HG03095 (cell line): Measurements from ENCODE around the gene F8A3.
"Not testable (repeated sequence)": the region's sequence is repeated elsewhere in the genome, so short reads cannot be mapped to it uniquely, and the experiment has no call there.

ENCODE experiments used
- ATAC-seq: cut with Tn5 transposase; IDR thresholded peaks from one replicate; pipeline ENCODE4 v1.9.1; 2021; ENCODE audit warnings: moderate library complexity; ENCODE audit not compliant: unreplicated experiment

F8A3 gene

DNA sequence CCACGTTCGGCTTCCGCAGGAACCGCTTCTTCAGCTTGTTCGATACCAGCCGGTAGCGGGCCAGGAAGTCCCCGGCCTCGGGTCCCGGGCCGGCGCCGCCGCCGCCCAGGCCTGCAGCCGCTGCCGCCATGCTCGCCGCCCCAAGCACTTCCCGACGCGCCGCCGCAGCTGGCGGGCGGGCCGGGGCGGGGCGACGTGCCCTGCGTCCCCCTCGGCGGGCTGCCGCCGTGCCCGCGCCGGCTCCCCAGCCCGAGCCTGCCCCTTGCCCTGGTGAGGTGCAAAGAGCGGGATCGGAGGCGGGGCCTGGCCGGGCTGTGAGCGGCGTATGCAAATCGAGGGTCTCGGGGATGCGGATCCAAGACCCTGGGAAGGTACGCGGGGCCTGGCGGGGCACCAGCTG is at the start of gene F8A3:
F8A3 (minus strand) TSS at position 150 of the 400 bp plus-strand sequence; CDS start at position 130, 20 bp downstream.
- ATAC-seq: peak; percentile 71

DNA sequence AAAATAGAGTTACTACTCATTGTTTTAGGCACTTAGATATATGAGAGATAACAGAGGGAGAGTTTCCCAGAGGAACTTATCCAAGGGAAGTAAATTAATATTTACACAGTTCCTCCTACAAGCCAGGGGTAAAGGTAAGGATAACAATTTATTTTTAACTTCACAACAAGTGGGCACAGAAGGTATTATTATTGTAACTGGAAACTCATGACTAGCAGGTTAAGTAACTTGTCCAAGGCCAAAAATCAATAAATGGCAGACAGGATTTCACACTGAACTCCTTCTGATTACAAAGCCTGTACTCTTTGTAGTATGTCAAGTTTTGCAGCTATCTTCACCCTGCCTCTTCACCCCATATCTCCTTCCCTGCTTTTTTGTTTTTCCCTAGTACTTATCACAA is 46.9 kb upstream of the F8A3 start:
- no peak for ATAC-seq

DNA sequence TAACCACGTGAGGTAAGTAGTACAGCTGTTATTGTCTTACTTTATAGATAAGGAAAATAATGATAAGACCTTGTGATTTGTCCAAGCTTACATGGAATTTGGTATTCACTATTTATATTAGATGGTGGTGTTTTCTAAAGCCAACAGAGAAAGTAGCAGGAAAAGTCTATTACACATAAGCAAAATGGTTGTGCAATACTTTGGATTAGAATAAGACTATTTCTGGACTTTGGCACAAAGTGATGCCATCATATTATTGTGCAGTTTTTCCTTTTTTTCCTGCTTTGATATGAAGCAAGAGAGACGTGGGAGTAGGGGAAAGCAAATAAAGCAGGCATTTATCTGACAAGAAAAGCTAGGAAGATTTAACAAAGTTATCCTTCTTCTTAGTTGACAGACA is 36.7 kb upstream of the F8A3 start:
- not testable (repeated sequence) for ATAC-seq

DNA sequence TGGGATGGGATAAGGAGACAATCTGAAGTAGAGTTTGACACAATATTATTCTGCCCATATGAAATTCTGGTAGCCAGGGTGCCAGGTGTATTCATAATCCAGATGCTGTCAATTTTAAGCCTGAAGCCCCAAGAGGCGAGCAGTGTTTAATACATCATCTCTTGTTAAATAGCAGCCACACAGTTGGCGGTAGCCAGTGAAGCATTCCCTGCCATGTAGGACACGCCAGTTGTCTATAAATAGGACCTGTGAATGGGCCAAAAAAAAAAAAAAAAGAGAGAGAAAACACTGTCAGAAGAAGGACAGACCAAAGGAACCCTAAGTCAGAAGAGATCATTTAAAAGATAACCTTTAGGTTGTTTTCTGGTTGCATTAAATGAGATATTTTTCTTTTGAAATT is 33.0 kb upstream of the F8A3 start:
- not testable (repeated sequence) for ATAC-seq

DNA sequence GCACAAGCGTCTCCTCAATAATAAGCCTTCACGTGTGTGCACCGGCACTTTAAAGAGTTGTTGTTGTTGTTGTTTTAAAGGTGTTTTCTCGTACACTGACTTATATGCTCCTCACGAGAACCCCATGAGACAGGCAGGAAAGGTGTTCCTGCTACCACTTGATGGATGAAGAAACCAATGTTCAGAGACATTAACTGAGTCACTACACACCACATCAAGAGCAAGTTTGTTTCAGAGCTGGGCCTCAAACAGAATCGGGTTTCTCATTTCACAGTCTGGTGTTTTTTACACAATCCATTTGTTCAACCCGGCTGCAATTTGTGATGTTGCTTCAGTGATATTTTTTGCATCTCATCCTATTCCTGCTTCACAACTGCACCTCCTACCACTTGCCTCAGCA is 18.7 kb upstream of the F8A3 start:
- not testable (repeated sequence) for ATAC-seq

DNA sequence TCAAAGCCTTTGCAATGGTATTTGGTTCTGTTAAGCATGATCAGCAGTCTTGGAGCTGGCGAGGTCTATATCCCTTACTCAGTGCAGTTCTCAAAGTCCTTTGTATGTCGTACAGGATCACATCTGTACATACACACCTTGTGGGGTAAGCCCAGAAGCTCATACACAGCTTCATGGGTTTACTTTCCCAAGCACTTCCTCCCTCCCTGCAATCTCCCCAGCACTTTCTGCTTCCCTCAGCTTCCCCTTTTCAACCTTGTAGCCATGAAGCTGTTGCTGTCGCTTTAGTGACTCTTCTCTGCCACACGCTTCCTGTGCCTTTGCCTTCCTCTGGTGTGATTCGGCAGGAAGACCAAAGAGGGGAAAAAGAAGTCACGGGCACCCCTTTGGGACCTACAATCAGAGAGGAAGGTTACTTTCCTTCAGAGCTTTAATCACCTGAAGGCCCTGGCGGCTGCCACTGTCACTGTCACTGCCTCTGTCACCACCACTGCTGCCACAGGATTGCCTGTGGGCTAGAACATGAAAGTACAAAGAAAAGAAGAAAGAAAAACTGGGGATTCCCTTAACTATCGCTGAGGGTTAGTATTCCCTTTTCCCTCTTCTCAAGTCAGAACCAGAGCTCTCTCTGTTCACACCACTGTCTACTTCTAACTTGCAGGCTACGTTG is 8.0 kb upstream of the F8A3 start:
- ATAC-seq: peak; percentile 73

DNA sequence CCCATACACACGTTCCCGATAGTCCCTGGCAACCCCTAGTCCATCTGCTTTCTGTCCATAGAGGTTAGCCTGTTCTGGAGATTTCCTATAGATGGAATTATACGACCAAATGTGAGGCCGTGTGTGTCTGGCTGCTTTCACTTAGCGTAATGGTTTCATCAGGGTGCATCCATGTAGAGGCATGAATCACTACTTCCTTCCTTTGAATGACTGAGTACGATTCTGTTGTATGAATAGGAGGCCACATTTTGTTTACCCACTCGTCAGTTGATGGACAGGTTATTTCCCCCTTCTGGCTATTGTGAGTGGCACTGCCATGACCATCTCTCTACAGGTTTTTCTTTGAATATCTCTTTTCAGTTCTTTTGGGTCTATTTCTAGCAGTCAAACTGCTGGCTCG is 2.1 kb upstream of the F8A3 start:
- not testable (repeated sequence) for ATAC-seq

DNA sequence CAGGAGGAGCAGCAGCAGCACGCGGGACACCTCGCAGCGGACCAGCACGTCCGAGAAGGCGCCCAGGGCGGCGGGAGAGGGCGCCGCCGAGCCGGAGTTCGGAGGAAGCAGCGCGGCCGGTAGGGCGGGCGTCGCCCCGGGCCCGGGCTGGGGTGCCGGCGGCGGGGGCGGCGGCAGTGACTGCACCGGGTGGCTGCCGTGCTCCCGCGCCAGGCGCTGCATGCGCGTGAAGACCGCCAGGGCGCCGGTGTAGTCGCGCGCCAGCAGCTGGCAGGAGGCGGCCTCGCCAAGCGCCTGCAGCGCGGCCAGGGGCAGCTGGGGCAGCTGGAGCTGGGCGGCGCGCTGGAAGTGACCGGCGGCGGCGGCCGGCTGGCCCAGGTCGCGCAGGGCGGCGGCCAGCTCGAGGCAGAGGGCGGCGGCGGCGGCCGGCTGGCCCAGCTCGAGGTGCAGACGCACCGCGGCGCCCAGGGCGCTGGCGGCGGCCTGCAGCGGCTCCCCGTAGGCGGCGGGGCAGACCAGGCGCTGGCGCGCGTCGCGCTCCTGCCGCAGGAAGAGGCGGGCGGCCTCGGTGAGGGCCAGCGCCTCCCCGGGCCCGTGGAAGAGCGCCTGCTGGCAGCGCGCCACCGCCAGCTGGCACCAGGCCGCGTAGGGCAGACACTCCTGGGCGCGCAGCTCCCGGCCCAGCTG is 516 bp downstream of the F8A3 start:
- peak; percentile 52 for ATAC-seq

DNA sequence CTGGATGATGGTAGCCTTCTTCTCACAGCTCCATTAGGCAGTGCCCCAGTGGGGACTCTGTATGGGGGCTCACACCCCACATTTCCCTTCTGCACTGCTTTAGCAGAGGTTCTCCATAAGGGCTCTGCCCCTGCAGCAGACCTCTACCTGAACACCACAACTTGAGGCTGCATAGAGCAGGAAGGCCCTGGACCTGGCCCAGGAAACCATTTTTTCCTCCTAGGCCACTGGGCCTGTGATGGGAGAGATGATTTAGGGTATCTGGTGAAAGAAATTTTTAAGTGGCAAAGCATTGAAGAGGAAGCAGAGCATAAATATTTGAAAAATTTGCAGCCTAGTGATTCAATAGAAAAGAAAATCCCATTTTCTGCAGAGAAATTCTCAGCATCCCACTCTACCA is 17.3 kb downstream of the F8A3 start:
- no peak for ATAC-seq

DNA sequence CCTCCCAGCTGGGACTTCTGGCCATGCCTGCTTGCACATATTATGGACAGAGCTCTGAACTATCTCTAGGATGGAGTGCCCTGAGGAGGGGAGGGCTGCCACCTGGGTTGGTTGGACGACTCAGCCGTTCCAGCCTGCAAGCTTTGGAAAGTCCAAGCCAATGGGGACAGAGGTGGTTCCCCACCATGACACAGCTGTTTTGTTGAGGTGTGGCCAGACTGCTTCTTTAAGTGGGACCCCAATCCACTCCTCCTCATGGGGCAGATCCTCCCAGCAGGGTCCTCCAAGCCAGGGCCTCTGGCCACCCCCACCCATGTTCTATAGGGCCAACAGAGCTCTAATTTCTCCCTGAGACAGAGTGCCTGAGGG is 22.7 kb downstream of the F8A3 start:
- ATAC-seq: no peak

DNA sequence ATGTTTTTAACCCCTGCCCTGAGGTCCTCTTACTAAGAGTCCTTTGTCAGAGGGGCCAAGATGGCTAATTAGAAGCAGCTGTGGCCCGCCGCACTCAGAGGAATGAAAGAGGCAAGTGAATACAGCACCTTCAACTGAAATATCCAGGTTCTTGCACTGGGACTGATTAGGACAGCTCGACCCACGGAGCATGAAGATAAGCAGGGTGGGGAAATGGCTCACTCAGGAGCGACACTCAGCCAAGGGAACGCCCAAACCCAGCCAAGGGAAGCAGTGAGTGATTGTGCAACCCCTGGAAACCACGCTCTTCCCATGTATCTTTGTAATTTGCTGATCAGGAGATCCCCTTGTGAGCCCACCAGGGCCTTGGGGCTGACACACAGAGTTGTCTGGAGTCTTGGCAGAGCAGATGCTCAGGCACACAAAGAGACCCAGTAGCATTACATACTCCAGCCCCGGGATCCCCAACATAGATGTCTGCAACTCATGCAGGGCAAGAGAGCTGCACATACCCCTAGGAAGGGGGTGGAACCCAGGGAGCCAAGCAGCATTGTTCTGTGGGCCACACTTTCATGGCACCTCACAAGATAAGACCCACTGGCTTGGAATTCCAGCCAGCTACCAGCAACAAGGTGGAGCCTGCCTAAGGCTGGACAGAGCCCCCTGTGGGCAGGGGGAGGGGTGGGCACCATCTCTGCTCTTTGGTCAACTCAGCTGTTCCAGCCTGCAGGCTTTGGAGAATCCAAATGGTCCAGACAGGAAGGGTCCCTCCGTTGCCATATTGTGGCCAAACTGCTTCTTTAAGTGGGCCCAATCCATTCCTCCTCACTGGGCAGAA is 23.3 kb downstream of the F8A3 start:
- no peak for ATAC-seq

DNA sequence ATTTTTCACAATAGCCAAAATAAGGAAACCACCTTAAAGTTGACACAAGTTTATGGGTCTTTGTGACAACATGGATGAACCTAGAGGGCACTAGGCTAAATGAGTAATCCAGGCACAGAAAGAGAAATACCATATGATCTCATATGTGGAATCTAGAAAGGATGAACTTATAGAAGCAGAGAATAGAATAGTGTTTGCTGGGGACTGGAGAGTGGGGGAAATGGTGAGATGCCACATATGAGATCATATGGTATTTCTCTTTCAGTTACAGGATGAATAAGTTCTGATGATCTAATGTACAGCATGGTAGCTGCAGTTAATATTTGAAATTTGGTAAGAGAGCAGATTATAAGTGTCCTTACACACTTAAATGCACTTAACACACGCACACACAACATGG is 40.7 kb downstream of the F8A3 start:
- no peak for ATAC-seq
